Panc1 (cell line): ENCODE results near the gene REX1BD. TPM values are rescaled to one million over a fixed set of nuclear protein-coding genes. Genes with fewer than 3 reads are reported as not detected.

Experiments used
- ATAC-seq: fragments of 200-7000 bp; cut with Tn5 transposase; 2 replicates; pipeline ENCODE4 v1.9.1; 2020; ENCODE audit warnings: mild to moderate bottlenecking, moderate library complexity
- BruUV-seq: library from RNA; stranded (reverse); fragments of 400-500 nt; replicated peaks from 2 replicates; lab custom pipeline; 2021; lab: Mats Ljungman, UMichigan
- CTCF ChIA-PET: fragments of 300-600 bp; sonication (Branson Sonifier 250); formaldehyde crosslinking; loops from one replicate; lab custom pipeline; 2022; ENCODE audit warnings: antibody characterized with exemption; lab: Charles Lee
- POLR2A ChIA-PET: fragments of 300-600 bp; sonication (Branson Sonifier 250); formaldehyde crosslinking; loops from one replicate; lab custom pipeline; 2022; ENCODE audit warnings: antibody characterized with exemption; lab: Charles Lee
- DNase-seq: peaks from one replicate; pipeline ENCODE4 v3.0.0-alpha.2; 2010; ENCODE audit warnings: low read depth, low spot score
- H3K27ac ChIP-seq: 2 replicates; pipeline ENCODE4 v1.5.1; 2011; ENCODE audit warnings: mild to moderate bottlenecking, low read length, inconsistent platforms
- H3K27me3 ChIP-seq: fragments of 200-500 bp; sonication (Bioruptor generic); 2 replicates; pipeline ENCODE4 v1.6.0; 2014; ENCODE audit warnings: low read length, inconsistent platforms; ENCODE audit not compliant: control insufficient read depth, insufficient read depth
- H3K36me3 ChIP-seq: fragments of 200-500 bp; sonication (Bioruptor generic); 2 replicates; pipeline ENCODE4 v1.5.1; 2014; ENCODE audit warnings: inconsistent platforms, mild to moderate bottlenecking, low read length, moderate library complexity; ENCODE audit not compliant: control insufficient read depth, insufficient read depth
- H3K4me1 ChIP-seq: 2 replicates; pipeline ENCODE4 v1.5.1; 2011; ENCODE audit warnings: inconsistent platforms, mild to moderate bottlenecking, low read length, moderate library complexity; ENCODE audit not compliant: control insufficient read depth, insufficient read depth
- H3K4me3 ChIP-seq, 2 experiments: 2 replicates each; pipeline ENCODE4 v1.5.1; 2011 to 2012; ENCODE audit warnings: low read depth in 2 of 2, low read length in 2 of 2, mild to moderate bottlenecking in 2 of 2, inconsistent platforms in 1 of 2, moderate library complexity in 1 of 2
- H3K9me3 ChIP-seq: fragments of 200-500 bp; sonication (Bioruptor generic); 2 replicates; pipeline ENCODE4 v1.5.1; 2014; ENCODE audit warnings: low read depth, mild to moderate bottlenecking, inconsistent platforms, low read length, moderate library complexity; ENCODE audit not compliant: control insufficient read depth, insufficient read depth
- POLR2AphosphoS5 ChIP-seq: IDR thresholded peaks from 2 replicates; pipeline ENCODE4 v1.6.1; 2012; ENCODE audit warnings: mild to moderate bottlenecking, low read depth, low read length, moderate library complexity
- SIN3A ChIP-seq: IDR thresholded peaks from 2 replicates; pipeline ENCODE4 v1.6.1; 2012; ENCODE audit warnings: low read depth, mild to moderate bottlenecking, low read length, moderate library complexity, borderline replicate concordance; ENCODE audit not compliant: insufficient read depth
- TCF7L2 ChIP-seq: IDR thresholded peaks from 2 replicates; pipeline ENCODE4 v1.6.1; 2011; ENCODE audit warnings: mild to moderate bottlenecking, low read depth, low read length, inconsistent platforms
- in situ Hi-C: cut with HindIII; loops from 2 replicates; pipeline ENCODE4 v1.10.0; 2016; ENCODE audit warnings: low sequenced_read_pairs, low pct_unique_long_range_greater_than_20kb
- intact Hi-C: fragments of 100-400 bp; cut with micrococcal nuclease; formaldehyde crosslinking; loops from one replicate; pipeline ENCODE4 v1.10.0; 2022; ENCODE audit not compliant: unreplicated experiment
- total RNA-seq: library from RNA; stranded (reverse); gene quantifications from one replicate; pipeline ENCODE4 v1.2.1, GENCODE V29; 2021; ENCODE audit not compliant: unreplicated experiment
- TF ChIP-seq, protein P1 (sequence below): fragments of 450-650 bp; IDR thresholded peaks from 2 replicates; pipeline ENCODE4 v1.5.1; 2017; ENCODE audit warnings: mild to moderate bottlenecking
- TF ChIP-seq, protein P2 (sequence below), 2 experiments: IDR thresholded peaks; 2 replicates each; pipeline ENCODE4 v1.6.1; 2011 to 2012; ENCODE audit warnings: low read depth in 2 of 2, control low read depth in 1 of 2, low read length in 1 of 2, mild to moderate bottlenecking in 1 of 2, moderate library complexity in 1 of 2; ENCODE audit not compliant: insufficient read depth in 1 of 2

The REX1BD gene
- total RNA-seq, 1 experiment from 2014 or later = 32.0 TPM

DNA sequence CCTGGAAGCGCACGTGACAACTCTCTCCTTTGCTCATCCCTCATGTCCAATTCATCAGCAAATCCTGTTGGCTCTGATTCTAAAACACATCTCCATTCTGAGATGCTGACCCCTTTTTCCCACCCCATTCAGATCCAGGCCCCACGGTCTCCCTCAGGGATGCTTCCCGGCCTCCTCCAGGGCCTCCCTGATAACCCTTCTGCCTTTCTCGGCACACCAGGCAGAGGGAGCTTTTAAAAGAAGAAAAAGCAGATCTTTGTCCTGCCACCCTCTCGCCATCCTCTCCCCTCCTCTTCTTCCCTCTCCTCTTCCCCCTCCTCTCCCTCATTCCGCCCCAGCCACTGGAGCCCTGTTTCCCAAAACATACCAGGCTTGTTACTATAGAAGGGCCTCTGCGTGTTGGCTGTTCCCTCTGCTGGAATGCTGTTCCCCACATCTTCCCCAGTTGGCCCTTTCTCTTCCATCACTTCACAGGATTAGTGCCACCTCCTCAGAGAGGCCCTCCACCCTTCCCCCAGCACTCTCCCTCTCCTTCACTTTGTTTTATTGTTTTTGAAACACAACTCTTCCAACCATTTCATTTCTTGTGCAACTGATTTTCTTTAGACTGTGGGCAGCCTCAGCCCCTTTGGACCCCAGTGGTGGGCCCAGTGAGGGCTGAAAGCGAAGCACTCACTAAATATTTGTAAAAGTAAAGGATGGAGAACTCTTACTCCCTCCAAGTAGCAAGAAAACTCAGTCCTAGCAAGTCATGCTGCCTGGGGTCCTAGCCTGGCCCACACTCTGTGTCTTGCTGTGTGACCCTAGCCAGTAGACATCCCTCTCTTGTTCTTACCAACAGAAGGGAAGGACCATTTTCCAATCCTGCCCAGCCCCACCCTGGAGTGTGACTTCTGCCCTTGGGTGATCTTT lies 20.5 kb downstream of the REX1BD start:
- Histone ChIP-seq H3K9me3 (no peaks in the 10 kb centered on the region), H3K4me3 (no peak overlapping the region), H3K27ac (no peak overlapping the region), H3K27me3 (peaks cover 2% of the 10 kb centered on the region), H3K4me1 (peaks cover 5% of the 10 kb centered on the region; the same call in 1 of the 2 replicates), H3K36me3 (no peaks in the 10 kb centered on the region)
- ChIA-PET POLR2A (no interaction called here), CTCF (no interaction called here)
- ATAC-seq = no peak
- TF ChIP-seq TCF7L2 (no peak), SIN3A (no peak), POLR2AphosphoS5 (no peak)
- TF ChIP-seq, protein P1, sequence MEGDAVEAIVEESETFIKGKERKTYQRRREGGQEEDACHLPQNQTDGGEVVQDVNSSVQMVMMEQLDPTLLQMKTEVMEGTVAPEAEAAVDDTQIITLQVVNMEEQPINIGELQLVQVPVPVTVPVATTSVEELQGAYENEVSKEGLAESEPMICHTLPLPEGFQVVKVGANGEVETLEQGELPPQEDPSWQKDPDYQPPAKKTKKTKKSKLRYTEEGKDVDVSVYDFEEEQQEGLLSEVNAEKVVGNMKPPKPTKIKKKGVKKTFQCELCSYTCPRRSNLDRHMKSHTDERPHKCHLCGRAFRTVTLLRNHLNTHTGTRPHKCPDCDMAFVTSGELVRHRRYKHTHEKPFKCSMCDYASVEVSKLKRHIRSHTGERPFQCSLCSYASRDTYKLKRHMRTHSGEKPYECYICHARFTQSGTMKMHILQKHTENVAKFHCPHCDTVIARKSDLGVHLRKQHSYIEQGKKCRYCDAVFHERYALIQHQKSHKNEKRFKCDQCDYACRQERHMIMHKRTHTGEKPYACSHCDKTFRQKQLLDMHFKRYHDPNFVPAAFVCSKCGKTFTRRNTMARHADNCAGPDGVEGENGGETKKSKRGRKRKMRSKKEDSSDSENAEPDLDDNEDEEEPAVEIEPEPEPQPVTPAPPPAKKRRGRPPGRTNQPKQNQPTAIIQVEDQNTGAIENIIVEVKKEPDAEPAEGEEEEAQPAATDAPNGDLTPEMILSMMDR = no peak
- TF ChIP-seq, protein P2, sequence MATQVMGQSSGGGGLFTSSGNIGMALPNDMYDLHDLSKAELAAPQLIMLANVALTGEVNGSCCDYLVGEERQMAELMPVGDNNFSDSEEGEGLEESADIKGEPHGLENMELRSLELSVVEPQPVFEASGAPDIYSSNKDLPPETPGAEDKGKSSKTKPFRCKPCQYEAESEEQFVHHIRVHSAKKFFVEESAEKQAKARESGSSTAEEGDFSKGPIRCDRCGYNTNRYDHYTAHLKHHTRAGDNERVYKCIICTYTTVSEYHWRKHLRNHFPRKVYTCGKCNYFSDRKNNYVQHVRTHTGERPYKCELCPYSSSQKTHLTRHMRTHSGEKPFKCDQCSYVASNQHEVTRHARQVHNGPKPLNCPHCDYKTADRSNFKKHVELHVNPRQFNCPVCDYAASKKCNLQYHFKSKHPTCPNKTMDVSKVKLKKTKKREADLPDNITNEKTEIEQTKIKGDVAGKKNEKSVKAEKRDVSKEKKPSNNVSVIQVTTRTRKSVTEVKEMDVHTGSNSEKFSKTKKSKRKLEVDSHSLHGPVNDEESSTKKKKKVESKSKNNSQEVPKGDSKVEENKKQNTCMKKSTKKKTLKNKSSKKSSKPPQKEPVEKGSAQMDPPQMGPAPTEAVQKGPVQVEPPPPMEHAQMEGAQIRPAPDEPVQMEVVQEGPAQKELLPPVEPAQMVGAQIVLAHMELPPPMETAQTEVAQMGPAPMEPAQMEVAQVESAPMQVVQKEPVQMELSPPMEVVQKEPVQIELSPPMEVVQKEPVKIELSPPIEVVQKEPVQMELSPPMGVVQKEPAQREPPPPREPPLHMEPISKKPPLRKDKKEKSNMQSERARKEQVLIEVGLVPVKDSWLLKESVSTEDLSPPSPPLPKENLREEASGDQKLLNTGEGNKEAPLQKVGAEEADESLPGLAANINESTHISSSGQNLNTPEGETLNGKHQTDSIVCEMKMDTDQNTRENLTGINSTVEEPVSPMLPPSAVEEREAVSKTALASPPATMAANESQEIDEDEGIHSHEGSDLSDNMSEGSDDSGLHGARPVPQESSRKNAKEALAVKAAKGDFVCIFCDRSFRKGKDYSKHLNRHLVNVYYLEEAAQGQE (IDR thresholded peaks at IDR 0.05; ENCODE audit: insufficient read depth in 1 of 2, low read depth in 2 of 2, low read length in 1 of 2) = no peak
- intact Hi-C loops = no loop called here
- in situ Hi-C loops = no loop called here
- no TSS peak for BruUV-seq
- DNase-seq = no peak

DNA sequence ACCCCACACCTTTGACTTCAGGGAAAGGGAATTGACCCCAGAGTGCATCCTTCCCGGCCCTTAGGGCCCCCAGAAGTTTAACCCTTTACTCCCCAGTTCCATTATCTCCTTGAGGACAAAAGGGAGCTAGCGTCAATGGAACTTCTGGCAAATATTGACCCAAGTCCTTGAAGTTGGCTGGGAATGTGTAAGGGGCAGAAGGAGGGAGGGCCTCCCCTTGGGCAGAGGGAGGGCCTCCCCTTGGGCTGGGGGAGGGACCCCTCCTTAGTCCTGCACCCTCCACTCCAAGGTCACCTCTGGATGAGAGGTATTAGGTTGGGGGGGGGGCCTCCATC lies 21.1 kb downstream of the REX1BD start:
- peaks cover 2% of the 10 kb centered on the region for H3K27me3 ChIP-seq
- POLR2A ChIA-PET = no interaction called here
- BruUV-seq = no TSS peak

More for the DNA sequence above, 21.1 kb downstream of the REX1BD start:
- intact Hi-C loops = no loop called here
- ATAC-seq (no peak), DNase-seq (no peak)
- CTCF ChIA-PET = no interaction called here
- Histone ChIP-seq H3K4me1 (peaks cover 5% of the 10 kb centered on the region; the same call in 1 of the 2 replicates), H3K27ac (no peak overlapping the region), H3K4me3 (no peak overlapping the region), H3K36me3 (no peaks in the 10 kb centered on the region), H3K9me3 (no peaks in the 10 kb centered on the region)
- in situ Hi-C loops = no loop called here
- TF ChIP-seq TCF7L2 = no peak
- no peak for TF ChIP-seq SIN3A
- TF ChIP-seq, protein P2 (IDR thresholded peaks at IDR 0.05; ENCODE audit: insufficient read depth in 1 of 2, low read depth in 2 of 2, low read length in 1 of 2) = no peak
- TF ChIP-seq, protein P1 = no peak
- TF ChIP-seq POLR2AphosphoS5 = no peak
